ENCODE results near the gene ETV2. TPM values are rescaled to one million over a fixed set of nuclear protein-coding genes. Genes with fewer than 3 reads are reported as not detected.

ETV2 gene
- total and polyA plus RNA-seq, 2 experiments from 2014 or later, result 0.93 TPM; not detected in 1

GRCh38 chr19:35628565-35629331 is 12.8 kb upstream of the ETV2 start, which contains the start of gene RBM42:
RBM42 (plus strand) TSS chr19:35629036; CDS start chr19:35629154, 118 bp downstream.
- Histone ChIP-seq H3K4me3 (peak within 1 kb of the TSS; percentile 87), H4K20me1 (ENCODE audit: insufficient read depth) (no peaks in the 10 kb centered on the region), H3K9ac (peak within 1 kb of the TSS; percentile 95), H2AFZ (peak within 1 kb of the TSS; percentile 83), H3K36me3 (ENCODE audit: low read depth) (peaks cover 12% of the 10 kb centered on the region; the same call in 1 of the 2 replicates), H3K4me1 (ENCODE audit: insufficient read depth) (peaks cover 6% of the 10 kb centered on the region; the same call in 1 of the 2 replicates), H3K27me3 (replicated peaks; ENCODE audit: insufficient read depth) (no peaks in the 10 kb centered on the region), H3F3A (ENCODE audit: insufficient read depth) (no peaks in the 10 kb centered on the region), H3K9me3 (ENCODE audit: low read depth) (no peaks in the 10 kb centered on the region), H3K4me2 (ENCODE audit: unreplicated experiment) (peak within 1 kb of the TSS; percentile 96), H3K27ac (peak within 1 kb of the TSS; percentile 92), H3K79me2 (ENCODE audit: insufficient read depth) (peaks cover 27% of the 10 kb centered on the region), H3K9me2 (ENCODE audit: insufficient read depth) (no peaks in the 10 kb centered on the region)
- in situ Hi-C loops (cut with MboI), result no loop called here
- TF ChIP-seq EZH2phosphoT487 (IDR thresholded peaks at IDR 0.05; ENCODE audit: insufficient read depth, low read depth) (no peak), EZH2 (IDR thresholded peaks at IDR 0.05; ENCODE audit: insufficient read depth, poor library complexity, severe bottlenecking) (no peak)
- peak; percentile 99 for DNase-seq
- 1 to 2% methylated on average over 56 of the region's 56 CpGs for WGBS, 2 experiments (ENCODE audit: low coverage in 1 of 2, low lambda C conversion rate in 2 of 2, missing lambda C conversion rate in 2 of 2)

- TF ChIP-seq EZH2 (IDR thresholded peaks at IDR 0.05; ENCODE audit: insufficient read depth, poor library complexity, severe bottlenecking), result no peak
- no peak for TF ChIP-seq EZH2phosphoT487 (IDR thresholded peaks at IDR 0.05; ENCODE audit: insufficient read depth, low read depth)
Measured at GRCh38 chr19:35629332-35629633, 12.3 kb upstream of the ETV2 start.

DNA sequence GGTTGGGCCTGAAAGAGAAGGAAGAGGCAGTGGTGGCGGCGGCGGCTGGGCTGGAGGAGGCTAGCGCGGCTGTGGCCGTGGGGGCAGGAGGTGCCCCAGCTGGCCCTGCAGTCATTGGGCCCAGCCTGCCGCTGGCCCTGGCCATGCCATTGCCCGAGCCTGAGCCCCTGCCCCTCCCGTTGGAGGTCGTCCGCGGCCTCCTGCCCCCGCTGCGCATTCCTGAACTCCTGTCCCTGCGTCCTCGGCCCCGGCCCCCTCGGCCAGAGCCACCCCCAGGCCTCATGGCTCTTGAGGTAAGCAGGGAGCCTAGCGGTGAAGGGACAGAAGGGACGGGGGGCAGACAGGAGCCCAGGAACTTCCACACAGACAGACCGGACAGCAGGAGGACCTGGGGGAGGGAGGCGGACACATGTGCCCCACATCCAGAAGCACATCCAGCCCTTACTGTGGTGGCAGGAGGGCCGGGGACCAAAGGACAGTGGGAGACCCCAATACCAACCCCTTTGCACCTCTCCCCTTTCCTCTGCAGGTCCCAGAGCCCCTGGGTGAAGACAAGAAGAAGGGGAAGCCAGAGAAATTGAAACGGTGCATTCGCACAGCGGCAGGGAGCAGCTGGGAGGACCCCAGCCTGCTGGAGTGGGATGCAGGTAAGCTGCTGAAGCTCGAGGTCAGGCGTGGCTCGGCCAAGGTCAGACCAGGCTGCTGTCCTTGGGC is 7.7 kb upstream of the ETV2 start:
- Histone ChIP-seq H3K4me2 (ENCODE audit: unreplicated experiment) (no peak overlapping the region), H3K4me1 (ENCODE audit: insufficient read depth) (peaks cover 6% of the 10 kb centered on the region; the same call in 1 of the 2 replicates), H3K9me2 (ENCODE audit: insufficient read depth) (no peaks in the 10 kb centered on the region), H3F3A (ENCODE audit: insufficient read depth) (peaks cover 5% of the 10 kb centered on the region; the same call in 1 of the 2 replicates), H3K36me3 (ENCODE audit: low read depth) (peaks cover 24% of the 10 kb centered on the region; the same call in 1 of the 2 replicates), H3K27me3 (replicated peaks; ENCODE audit: insufficient read depth) (no peaks in the 10 kb centered on the region), H4K20me1 (ENCODE audit: insufficient read depth) (no peaks in the 10 kb centered on the region), H3K9me3 (ENCODE audit: low read depth) (no peaks in the 10 kb centered on the region), H3K4me3 (no peak overlapping the region), H2AFZ (no peak overlapping the region), H3K9ac (no peak overlapping the region), H3K79me2 (ENCODE audit: insufficient read depth) (peaks cover 27% of the 10 kb centered on the region), H3K27ac (no peak overlapping the region)
- no peak for TF ChIP-seq EZH2phosphoT487 (IDR thresholded peaks at IDR 0.05; ENCODE audit: insufficient read depth, low read depth)
- TF ChIP-seq EZH2 (IDR thresholded peaks at IDR 0.05; ENCODE audit: insufficient read depth, poor library complexity, severe bottlenecking), result no peak
- WGBS, 2 experiments (ENCODE audit: low coverage in 1 of 2, low lambda C conversion rate in 2 of 2, missing lambda C conversion rate in 2 of 2), result 93 to 94% methylated on average over 21 to 29 of the region's 29 CpGs
- in situ Hi-C loops (cut with MboI), result no loop called here
- no peak for DNase-seq

More at GRCh38 chr19:35629332-35629633, 12.3 kb upstream of the ETV2 start:
- Histone ChIP-seq H3K36me3 (ENCODE audit: low read depth) (peaks cover 16% of the 10 kb centered on the region; the same call in 1 of the 2 replicates), H3K4me3 (peak overlapping the region; percentile 87), H3K79me2 (ENCODE audit: insufficient read depth) (peaks cover 27% of the 10 kb centered on the region), H3K9me2 (ENCODE audit: insufficient read depth) (no peaks in the 10 kb centered on the region), H3K9me3 (ENCODE audit: low read depth) (no peaks in the 10 kb centered on the region), H3K27ac (peak overlapping the region; percentile 92), H3K4me1 (ENCODE audit: insufficient read depth) (peaks cover 6% of the 10 kb centered on the region; the same call in 1 of the 2 replicates), H2AFZ (peak overlapping the region; percentile 83), H3K9ac (peak overlapping the region; percentile 95), H3K4me2 (ENCODE audit: unreplicated experiment) (peak overlapping the region; percentile 96), H4K20me1 (ENCODE audit: insufficient read depth) (no peaks in the 10 kb centered on the region), H3K27me3 (replicated peaks; ENCODE audit: insufficient read depth) (no peaks in the 10 kb centered on the region), H3F3A (ENCODE audit: insufficient read depth) (no peaks in the 10 kb centered on the region)
- no peak for DNase-seq
- in situ Hi-C loops (cut with MboI), result no loop called here
- WGBS, 2 experiments (ENCODE audit: low coverage in 1 of 2, low lambda C conversion rate in 2 of 2, missing lambda C conversion rate in 2 of 2), result 1 to 3% methylated on average over 15 of the region's 15 CpGs

DNA sequence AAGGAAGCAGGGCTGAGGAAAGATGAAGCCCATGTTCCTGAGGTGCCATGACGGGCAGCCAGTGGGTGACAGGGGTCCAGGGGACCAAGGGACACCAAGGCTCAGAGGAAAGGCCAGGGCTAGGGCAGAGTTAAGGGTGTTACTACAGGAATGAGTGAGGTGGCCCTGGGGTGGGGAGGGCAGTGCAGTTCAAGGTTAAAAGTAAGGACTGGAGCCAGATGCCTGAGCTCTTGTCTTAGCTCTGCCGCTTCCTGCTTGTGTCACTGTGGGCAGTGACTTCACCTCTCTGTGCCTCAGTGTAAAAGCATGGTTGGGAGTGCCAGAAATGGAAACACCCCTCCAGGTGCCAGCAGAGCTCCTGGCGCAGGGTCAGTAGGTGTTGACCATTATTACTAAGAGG is 4.9 kb upstream of the ETV2 start:
- Histone ChIP-seq H3K36me3 (ENCODE audit: low read depth) (peaks cover 20% of the 10 kb centered on the region; the same call in 1 of the 2 replicates), H3K27me3 (replicated peaks; ENCODE audit: insufficient read depth) (no peaks in the 10 kb centered on the region), H3K9me3 (ENCODE audit: low read depth) (no peaks in the 10 kb centered on the region), H3K4me3 (no peak overlapping the region), H2AFZ (no peak overlapping the region), H3K4me1 (ENCODE audit: insufficient read depth) (no peaks in the 10 kb centered on the region), H3K27ac (no peak overlapping the region), H3K4me2 (ENCODE audit: unreplicated experiment) (no peak overlapping the region), H3F3A (ENCODE audit: insufficient read depth) (peaks cover 14% of the 10 kb centered on the region; the same call in 1 of the 2 replicates), H4K20me1 (ENCODE audit: insufficient read depth) (no peaks in the 10 kb centered on the region), H3K9ac (no peak overlapping the region), H3K9me2 (ENCODE audit: insufficient read depth) (no peaks in the 10 kb centered on the region), H3K79me2 (ENCODE audit: insufficient read depth) (no peaks in the 10 kb centered on the region)
- no peak for TF ChIP-seq EZH2 (IDR thresholded peaks at IDR 0.05; ENCODE audit: insufficient read depth, poor library complexity, severe bottlenecking)
- TF ChIP-seq EZH2phosphoT487 (IDR thresholded peaks at IDR 0.05; ENCODE audit: insufficient read depth, low read depth), result no peak
- DNase-seq, result no peak
- 96 to 100% methylated on average over 3 of the region's 3 CpGs for WGBS, 2 experiments (ENCODE audit: low coverage in 1 of 2, low lambda C conversion rate in 2 of 2, missing lambda C conversion rate in 2 of 2)
- in situ Hi-C loops (cut with MboI), result no loop called here

Measured in GM23248 (cell line).